ENCODE measurements around the gene RCE1.

RCE1 gene

GRCh38 chr11:66834943-66835342 is 8.3 kb upstream of the RCE1 start:
- no peak overlapping the region for H3K4me3 ChIP-seq (ENCODE audit: low read depth, low read length)
- no peak for DNase-seq (ENCODE audit: low read depth, low spot score)
- TF ChIP-seq, protein P1, sequence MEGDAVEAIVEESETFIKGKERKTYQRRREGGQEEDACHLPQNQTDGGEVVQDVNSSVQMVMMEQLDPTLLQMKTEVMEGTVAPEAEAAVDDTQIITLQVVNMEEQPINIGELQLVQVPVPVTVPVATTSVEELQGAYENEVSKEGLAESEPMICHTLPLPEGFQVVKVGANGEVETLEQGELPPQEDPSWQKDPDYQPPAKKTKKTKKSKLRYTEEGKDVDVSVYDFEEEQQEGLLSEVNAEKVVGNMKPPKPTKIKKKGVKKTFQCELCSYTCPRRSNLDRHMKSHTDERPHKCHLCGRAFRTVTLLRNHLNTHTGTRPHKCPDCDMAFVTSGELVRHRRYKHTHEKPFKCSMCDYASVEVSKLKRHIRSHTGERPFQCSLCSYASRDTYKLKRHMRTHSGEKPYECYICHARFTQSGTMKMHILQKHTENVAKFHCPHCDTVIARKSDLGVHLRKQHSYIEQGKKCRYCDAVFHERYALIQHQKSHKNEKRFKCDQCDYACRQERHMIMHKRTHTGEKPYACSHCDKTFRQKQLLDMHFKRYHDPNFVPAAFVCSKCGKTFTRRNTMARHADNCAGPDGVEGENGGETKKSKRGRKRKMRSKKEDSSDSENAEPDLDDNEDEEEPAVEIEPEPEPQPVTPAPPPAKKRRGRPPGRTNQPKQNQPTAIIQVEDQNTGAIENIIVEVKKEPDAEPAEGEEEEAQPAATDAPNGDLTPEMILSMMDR (IDR thresholded peaks at IDR 0.05; ENCODE audit: low read depth, low read length) = no peak
- in situ Hi-C loops (cut with HindIII; ENCODE audit: low sequenced_read_pairs) = no loop called here

DNA sequence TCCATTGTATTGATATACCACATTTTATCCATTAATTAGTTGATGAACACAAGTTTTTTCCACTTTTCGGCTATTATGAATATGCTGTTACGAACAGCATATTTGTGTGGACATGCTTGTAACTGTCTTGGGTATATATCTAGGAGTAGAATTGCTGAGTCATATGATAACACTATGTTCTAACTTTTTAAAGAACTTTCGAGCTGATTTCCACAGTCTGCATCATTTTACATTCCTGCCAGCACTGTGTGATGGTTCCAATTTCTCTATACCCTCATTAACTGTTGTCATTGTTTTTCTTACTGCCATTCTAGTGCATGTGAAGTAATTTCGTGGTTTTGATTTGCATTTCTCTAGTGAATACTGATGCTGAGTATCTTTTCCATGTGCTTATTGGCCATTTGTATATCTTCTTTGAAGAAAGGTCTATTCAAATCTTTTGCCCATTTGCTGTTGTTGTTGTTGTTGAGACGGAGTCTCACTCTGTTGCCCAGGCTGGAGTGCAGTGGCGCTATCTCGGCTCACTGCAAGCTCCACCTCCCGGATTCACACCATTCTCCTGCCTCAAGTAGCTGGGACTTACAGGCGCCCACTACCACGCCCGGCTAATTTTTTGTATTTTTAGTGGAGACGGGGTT is 7.4 kb upstream of the RCE1 start:
- TF ChIP-seq, protein P1 (IDR thresholded peaks at IDR 0.05; ENCODE audit: low read depth, low read length) = no peak
- peak; percentile 47 for DNase-seq (ENCODE audit: low read depth, low spot score)
- no peak overlapping the region for H3K4me3 ChIP-seq (ENCODE audit: low read depth, low read length)
- in situ Hi-C loops (cut with HindIII; ENCODE audit: low sequenced_read_pairs) = no loop called here

DNA sequence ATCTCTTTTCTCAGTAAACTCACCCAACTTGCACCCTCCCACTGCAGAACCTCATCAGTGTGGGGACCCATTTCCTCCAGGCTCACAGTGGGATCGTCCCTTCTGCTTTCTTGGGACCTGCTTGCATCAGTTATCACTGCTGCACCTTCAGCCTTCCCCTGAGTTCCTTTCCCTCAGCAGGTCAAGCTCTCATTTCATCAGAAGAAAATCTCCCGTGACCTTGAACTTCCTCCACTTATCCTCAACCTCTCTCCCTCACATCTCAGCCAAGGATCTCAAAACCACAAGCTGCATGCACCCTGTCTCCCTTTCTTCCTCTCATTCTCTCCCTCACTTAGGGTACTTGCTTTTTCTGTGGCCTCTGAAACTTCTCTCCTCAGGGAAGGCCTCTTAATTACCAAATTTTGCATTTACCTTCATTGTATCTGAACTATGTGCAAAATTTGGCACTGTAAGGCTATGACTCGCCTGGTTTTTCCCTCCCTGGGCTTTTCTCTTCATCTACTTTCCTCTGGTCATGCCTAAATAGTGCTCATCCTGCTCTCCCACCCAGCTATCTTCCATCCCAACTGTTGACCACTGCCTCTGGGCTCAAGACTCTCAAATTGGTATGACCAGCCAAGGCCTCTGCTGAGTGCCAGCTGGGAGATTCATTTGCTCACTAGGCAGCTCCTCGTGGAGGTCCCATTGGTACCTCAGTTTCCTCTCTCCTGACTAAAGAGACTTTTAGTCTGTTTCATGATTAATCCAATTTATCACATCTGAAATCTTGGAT is 2.7 kb upstream of the RCE1 start:
- in situ Hi-C loops (cut with HindIII; ENCODE audit: low sequenced_read_pairs) = no loop called here
- DNase-seq (ENCODE audit: low read depth, low spot score) = no peak
- no peak overlapping the region for H3K4me3 ChIP-seq (ENCODE audit: low read depth, low read length)
- TF ChIP-seq, protein P1 (IDR thresholded peaks at IDR 0.05; ENCODE audit: low read depth, low read length) = no peak

DNA sequence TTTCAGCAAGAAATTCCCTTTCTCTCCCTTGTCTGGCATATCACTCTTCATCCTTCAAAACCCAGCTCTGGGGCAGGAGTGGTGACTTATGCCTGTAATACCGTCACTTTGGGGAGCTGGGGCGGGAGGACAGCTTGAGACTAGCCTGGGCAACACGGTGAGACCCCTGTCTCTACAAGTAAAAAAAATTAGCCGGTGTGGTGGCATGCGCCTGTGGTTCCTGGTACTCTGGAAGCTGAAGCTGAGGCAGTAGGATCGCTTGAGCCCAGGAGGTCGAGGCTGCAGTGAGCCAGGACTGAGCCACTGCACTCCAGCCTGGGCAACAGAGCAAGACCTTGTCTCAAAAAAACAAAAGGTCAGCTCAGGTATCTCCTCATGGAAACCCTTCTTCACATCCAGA is 1.4 kb upstream of the RCE1 start:
- no peak for DNase-seq (ENCODE audit: low read depth, low spot score)
- TF ChIP-seq, protein P1 (IDR thresholded peaks at IDR 0.05; ENCODE audit: low read depth, low read length) = no peak
- H3K4me3 ChIP-seq (ENCODE audit: low read depth, low read length) = peak overlapping the region; percentile 89
- in situ Hi-C loops (cut with HindIII; ENCODE audit: low sequenced_read_pairs) = no loop called here

DNA sequence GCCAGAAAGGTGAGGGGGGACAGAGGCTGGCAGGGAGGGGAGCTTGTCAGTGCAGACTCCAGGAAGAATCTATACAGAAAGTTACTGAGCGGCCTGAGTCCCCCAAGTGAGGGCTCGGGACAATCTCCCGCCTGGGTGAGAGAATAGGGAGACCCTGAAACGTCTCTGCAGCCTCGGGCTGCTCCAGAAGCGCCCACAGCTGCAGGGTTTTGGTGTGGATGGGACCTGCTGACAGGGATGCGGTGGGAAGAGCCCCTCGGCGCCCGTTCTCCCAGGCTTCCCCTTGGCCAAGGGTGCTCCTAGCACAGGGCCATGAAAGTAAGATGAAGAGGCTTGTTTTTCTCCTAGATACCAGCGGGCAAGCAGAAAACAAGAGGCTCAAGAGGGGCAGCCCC is 743 bp upstream of the RCE1 start:
- DNase-seq (ENCODE audit: low read depth, low spot score) = no peak
- in situ Hi-C loops (cut with HindIII; ENCODE audit: low sequenced_read_pairs) = no loop called here
- TF ChIP-seq, protein P1 (IDR thresholded peaks at IDR 0.05; ENCODE audit: low read depth, low read length) = no peak
- H3K4me3 ChIP-seq (ENCODE audit: low read depth, low read length) = peak overlapping the region; percentile 89

DNA sequence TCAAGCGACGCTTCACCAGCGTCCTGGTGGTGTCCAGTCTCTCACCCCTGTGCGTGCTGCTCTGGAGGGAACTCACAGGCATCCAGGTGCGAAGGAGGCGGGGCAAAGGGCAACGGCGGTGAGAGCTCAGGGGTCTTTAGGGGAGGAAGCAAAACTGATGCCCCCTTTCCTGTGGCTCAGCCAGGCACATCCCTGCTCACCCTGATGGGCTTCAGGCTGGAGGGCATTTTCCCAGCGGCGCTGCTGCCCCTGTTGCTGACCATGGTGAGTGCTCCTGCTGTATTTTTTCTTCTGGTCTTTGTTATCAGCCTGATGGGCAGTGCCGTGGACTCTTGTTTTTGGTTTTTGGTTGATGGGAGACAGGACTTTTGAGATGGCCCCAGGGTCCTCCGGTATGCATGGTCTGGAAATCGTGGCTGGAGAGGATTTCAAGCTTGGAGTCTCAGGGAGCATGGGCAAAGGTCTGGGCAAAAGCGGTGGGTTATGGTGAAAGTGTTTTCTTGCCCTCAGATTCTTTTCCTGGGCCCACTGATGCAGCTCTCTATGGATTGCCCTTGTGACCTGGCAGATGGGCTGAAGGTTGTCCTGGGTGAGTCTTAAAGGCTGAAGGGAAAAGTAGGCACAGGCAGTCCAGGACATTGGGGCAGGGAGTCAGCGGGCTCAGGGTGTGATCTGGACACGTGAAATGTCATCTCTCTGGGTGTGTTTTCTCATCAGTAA is 695 bp downstream of the RCE1 start:
- in situ Hi-C loops (cut with HindIII; ENCODE audit: low sequenced_read_pairs) = no loop called here
- peak overlapping the region; percentile 89 for H3K4me3 ChIP-seq (ENCODE audit: low read depth, low read length)
- DNase-seq (ENCODE audit: low read depth, low spot score) = no peak
- TF ChIP-seq, protein P1 (IDR thresholded peaks at IDR 0.05; ENCODE audit: low read depth, low read length) = no peak

Data from astrocyte of the spinal cord (primary cell).